ENCODE data around the gene PSD4.

Gene PSD4

DNA sequence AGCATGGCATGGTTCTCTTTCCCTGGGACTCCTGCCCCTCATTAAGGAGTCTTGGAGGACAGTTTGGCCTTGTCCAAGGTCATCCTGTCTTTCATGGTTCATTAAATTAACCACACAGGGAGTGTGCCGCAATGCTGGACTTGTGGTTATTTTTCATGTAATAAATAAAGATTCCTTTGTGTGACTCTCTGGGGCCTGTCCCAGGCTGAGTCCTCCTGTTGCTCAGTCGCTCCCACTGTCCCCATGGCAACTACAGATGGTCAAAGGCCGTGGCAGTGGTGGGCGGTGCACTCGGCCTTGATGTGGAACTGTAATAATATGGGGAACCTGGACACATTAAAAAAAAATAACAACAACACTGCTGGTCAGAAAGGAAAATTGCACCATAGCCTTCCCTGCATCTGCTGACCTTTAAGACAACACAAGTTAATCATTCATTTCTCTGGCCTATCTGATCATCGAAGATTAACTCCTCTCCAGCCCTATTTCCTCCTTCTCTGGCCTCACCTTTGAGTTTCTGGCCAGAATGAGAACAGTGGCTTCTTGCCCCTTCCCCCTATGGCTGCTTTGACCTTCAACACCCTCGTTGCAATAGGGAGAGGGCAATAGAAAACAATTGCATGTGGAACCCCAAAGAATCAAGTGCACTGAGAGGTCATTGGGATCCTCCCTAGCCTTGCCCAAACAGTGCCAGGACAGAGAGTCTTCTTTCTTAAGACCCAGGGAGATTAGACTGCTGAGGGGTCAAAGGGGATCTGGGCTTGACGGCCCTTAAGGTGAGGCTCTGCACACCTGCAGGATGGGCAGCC, 44.7 kb downstream of the PSD4 start:
- H3K9ac ChIP-seq (ENCODE audit: low read length), result no peak overlapping the region
- no peaks in the 10 kb centered on the region for H3K27me3 ChIP-seq (ENCODE audit: low read length)
- TF ChIP-seq, protein P1, sequence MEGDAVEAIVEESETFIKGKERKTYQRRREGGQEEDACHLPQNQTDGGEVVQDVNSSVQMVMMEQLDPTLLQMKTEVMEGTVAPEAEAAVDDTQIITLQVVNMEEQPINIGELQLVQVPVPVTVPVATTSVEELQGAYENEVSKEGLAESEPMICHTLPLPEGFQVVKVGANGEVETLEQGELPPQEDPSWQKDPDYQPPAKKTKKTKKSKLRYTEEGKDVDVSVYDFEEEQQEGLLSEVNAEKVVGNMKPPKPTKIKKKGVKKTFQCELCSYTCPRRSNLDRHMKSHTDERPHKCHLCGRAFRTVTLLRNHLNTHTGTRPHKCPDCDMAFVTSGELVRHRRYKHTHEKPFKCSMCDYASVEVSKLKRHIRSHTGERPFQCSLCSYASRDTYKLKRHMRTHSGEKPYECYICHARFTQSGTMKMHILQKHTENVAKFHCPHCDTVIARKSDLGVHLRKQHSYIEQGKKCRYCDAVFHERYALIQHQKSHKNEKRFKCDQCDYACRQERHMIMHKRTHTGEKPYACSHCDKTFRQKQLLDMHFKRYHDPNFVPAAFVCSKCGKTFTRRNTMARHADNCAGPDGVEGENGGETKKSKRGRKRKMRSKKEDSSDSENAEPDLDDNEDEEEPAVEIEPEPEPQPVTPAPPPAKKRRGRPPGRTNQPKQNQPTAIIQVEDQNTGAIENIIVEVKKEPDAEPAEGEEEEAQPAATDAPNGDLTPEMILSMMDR (IDR thresholded peaks at IDR 0.05; ENCODE audit: insufficient read depth, low read length, poor library complexity, severe bottlenecking), result no peak
- no peak for TF ChIP-seq EZH2phosphoT487 (conservative IDR thresholded peaks at IDR 0.05; ENCODE audit: low read length)
- H3K4me2 ChIP-seq (ENCODE audit: low read depth, low read length, poor library complexity, severe bottlenecking), result no peak overlapping the region
- H3K9me3 ChIP-seq (ENCODE audit: insufficient read depth, low read length), result no peaks in the 10 kb centered on the region
- H3K4me3 ChIP-seq (ENCODE audit: insufficient read depth, low read length, poor library complexity, severe bottlenecking), result no peak overlapping the region
- no peaks in the 10 kb centered on the region for H4K20me1 ChIP-seq (ENCODE audit: low read depth, low read length)
- H3K27ac ChIP-seq (ENCODE audit: low read depth, low read length), result no peak overlapping the region
- no peaks in the 10 kb centered on the region for H3F3A ChIP-seq (ENCODE audit: insufficient read depth)
- no peaks in the 10 kb centered on the region for H3K9me2 ChIP-seq (replicated peaks; ENCODE audit: insufficient read depth, low read length)
- no peaks in the 10 kb centered on the region for H3K79me2 ChIP-seq (ENCODE audit: insufficient read depth, low read length)
- H2AFZ ChIP-seq (ENCODE audit: low read depth, low read length, severe bottlenecking), result no peak overlapping the region
- no peaks in the 10 kb centered on the region for H3K36me3 ChIP-seq (ENCODE audit: low read length)

DNA sequence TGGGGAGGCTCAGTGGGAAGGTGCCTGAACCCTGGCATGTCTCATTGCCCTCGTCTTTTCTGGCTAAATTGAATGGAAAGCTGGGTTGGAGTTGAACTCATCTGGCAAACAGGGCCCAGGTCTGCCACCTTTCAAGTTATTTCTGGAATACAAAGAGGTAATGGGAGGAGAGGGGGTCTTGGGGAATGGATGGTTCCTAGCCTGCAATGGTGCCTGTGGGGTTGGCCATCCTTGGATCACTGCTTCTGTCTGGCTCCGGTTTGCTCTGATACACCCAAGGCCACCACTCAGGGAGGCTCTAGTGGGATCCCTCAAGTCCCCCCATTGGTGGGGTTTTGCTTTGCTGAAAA, 45.3 kb downstream of the PSD4 start:
- H3K27ac ChIP-seq (ENCODE audit: low read depth, low read length), result no peak overlapping the region
- H3F3A ChIP-seq (ENCODE audit: insufficient read depth), result no peaks in the 10 kb centered on the region
- H3K27me3 ChIP-seq (ENCODE audit: low read length), result no peaks in the 10 kb centered on the region
- H4K20me1 ChIP-seq (ENCODE audit: low read depth, low read length), result no peaks in the 10 kb centered on the region
- H3K9me2 ChIP-seq (replicated peaks; ENCODE audit: insufficient read depth, low read length), result no peaks in the 10 kb centered on the region
- no peak overlapping the region for H3K4me2 ChIP-seq (ENCODE audit: low read depth, low read length, poor library complexity, severe bottlenecking)
- no peaks in the 10 kb centered on the region for H3K36me3 ChIP-seq (ENCODE audit: low read length)
- no peak overlapping the region for H3K4me3 ChIP-seq (ENCODE audit: insufficient read depth, low read length, poor library complexity, severe bottlenecking)
- TF ChIP-seq EZH2phosphoT487 (conservative IDR thresholded peaks at IDR 0.05; ENCODE audit: low read length), result no peak
- TF ChIP-seq, protein P1 (IDR thresholded peaks at IDR 0.05; ENCODE audit: insufficient read depth, low read length, poor library complexity, severe bottlenecking), result no peak
- H2AFZ ChIP-seq (ENCODE audit: low read depth, low read length, severe bottlenecking), result no peak overlapping the region
- H3K9me3 ChIP-seq (ENCODE audit: insufficient read depth, low read length), result no peaks in the 10 kb centered on the region
- H3K9ac ChIP-seq (ENCODE audit: low read length), result no peak overlapping the region
- H3K79me2 ChIP-seq (ENCODE audit: insufficient read depth, low read length), result no peaks in the 10 kb centered on the region

DNA sequence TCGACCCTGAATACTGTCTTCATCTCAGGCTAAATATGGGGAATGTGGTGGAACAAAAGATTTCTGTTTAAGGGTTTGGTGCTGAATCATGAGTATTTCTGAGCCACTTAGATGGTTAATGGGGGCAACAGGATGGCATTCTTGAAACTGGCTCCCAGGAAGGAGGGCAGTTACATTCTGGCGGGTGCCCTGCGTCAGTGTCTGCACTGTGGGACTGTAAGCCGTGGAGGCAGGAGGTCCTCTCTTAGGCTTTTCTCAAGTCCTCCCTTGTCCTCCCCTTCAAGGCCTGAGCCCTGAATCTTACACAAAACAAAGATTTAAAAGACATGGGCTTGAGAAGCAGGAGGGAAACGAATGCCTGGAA, 45.7 kb downstream of the PSD4 start:
- Histone ChIP-seq H3K36me3 (ENCODE audit: low read length) (no peaks in the 10 kb centered on the region), H3K4me3 (ENCODE audit: insufficient read depth, low read length, poor library complexity, severe bottlenecking) (no peak overlapping the region), H2AFZ (ENCODE audit: low read depth, low read length, severe bottlenecking) (no peak overlapping the region), H4K20me1 (ENCODE audit: low read depth, low read length) (no peaks in the 10 kb centered on the region), H3K27me3 (ENCODE audit: low read length) (no peaks in the 10 kb centered on the region), H3K79me2 (ENCODE audit: insufficient read depth, low read length) (no peaks in the 10 kb centered on the region), H3K9me3 (ENCODE audit: insufficient read depth, low read length) (no peaks in the 10 kb centered on the region), H3K27ac (ENCODE audit: low read depth, low read length) (no peak overlapping the region), H3K9ac (ENCODE audit: low read length) (no peak overlapping the region), H3F3A (ENCODE audit: insufficient read depth) (no peaks in the 10 kb centered on the region), H3K4me2 (ENCODE audit: low read depth, low read length, poor library complexity, severe bottlenecking) (no peak overlapping the region), H3K9me2 (replicated peaks; ENCODE audit: insufficient read depth, low read length) (no peaks in the 10 kb centered on the region)
- TF ChIP-seq, protein P1 (IDR thresholded peaks at IDR 0.05; ENCODE audit: insufficient read depth, low read length, poor library complexity, severe bottlenecking), result no peak
- TF ChIP-seq EZH2phosphoT487 (conservative IDR thresholded peaks at IDR 0.05; ENCODE audit: low read length), result no peak
